ENCODE data around the gene VSTM2L.

The VSTM2L gene

GRCh38 chr20:37994512-37994911 is 91.6 kb downstream of the VSTM2L start:
- no peak for ATAC-seq
- TF ChIP-seq ZFP30 (CRISPR knock-in tag; IDR thresholded peaks at IDR 0.05) (no peak), ESRRG (CRISPR knock-in tag; IDR thresholded peaks at IDR 0.05) (no peak), ZNF70 (CRISPR knock-in tag; IDR thresholded peaks at IDR 0.05) (no peak), ZFP3 (CRISPR knock-in tag; IDR thresholded peaks at IDR 0.05) (no peak), TOX (CRISPR knock-in tag; IDR thresholded peaks at IDR 0.05; ENCODE audit: borderline replicate concordance) (no peak), CSRNP3 (CRISPR knock-in tag; IDR thresholded peaks at IDR 0.05) (no peak), RARB (CRISPR knock-in tag; IDR thresholded peaks at IDR 0.05) (no peak), OSR1 (CRISPR knock-in tag; IDR thresholded peaks at IDR 0.05) (no peak), ARNTL (CRISPR knock-in tag; IDR thresholded peaks at IDR 0.05; ENCODE audit: borderline replicate concordance, low read depth) (no peak), BACH2 (CRISPR knock-in tag; IDR thresholded peaks at IDR 0.05; ENCODE audit: borderline replicate concordance) (no peak), GLIS3 (CRISPR knock-in tag; IDR thresholded peaks at IDR 0.05) (no peak), CSDC2 (CRISPR knock-in tag; IDR thresholded peaks at IDR 0.05) (no peak), PPARA (CRISPR knock-in tag; IDR thresholded peaks at IDR 0.05; ENCODE audit: borderline replicate concordance) (no peak), ISL1 (CRISPR knock-in tag; IDR thresholded peaks at IDR 0.05) (no peak), ZNF8 (CRISPR knock-in tag; IDR thresholded peaks at IDR 0.05) (no peak), ZC3H10 (CRISPR knock-in tag; IDR thresholded peaks at IDR 0.05) (no peak)
- TF ChIP-seq, protein P1, sequence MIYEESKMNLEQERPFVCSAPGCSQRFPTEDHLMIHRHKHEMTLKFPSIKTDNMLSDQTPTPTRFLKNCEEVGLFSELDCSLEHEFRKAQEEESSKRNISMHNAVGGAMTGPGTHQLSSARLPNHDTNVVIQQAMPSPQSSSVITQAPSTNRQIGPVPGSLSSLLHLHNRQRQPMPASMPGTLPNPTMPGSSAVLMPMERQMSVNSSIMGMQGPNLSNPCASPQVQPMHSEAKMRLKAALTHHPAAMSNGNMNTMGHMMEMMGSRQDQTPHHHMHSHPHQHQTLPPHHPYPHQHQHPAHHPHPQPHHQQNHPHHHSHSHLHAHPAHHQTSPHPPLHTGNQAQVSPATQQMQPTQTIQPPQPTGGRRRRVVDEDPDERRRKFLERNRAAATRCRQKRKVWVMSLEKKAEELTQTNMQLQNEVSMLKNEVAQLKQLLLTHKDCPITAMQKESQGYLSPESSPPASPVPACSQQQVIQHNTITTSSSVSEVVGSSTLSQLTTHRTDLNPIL (CRISPR knock-in tag; IDR thresholded peaks at IDR 0.05; ENCODE audit: low read depth): no peak
